Middle frontal gyrus (tissue), 1 donor: ENCODE data around the gene TOM1L2.

Source experiments
- DNase-seq: peaks from one replicate; pipeline ENCODE4 v3.0.0-alpha.2; 2015; ENCODE audit warnings: low spot score; ENCODE audit errors: extremely low spot score

The TOM1L2 gene

DNA sequence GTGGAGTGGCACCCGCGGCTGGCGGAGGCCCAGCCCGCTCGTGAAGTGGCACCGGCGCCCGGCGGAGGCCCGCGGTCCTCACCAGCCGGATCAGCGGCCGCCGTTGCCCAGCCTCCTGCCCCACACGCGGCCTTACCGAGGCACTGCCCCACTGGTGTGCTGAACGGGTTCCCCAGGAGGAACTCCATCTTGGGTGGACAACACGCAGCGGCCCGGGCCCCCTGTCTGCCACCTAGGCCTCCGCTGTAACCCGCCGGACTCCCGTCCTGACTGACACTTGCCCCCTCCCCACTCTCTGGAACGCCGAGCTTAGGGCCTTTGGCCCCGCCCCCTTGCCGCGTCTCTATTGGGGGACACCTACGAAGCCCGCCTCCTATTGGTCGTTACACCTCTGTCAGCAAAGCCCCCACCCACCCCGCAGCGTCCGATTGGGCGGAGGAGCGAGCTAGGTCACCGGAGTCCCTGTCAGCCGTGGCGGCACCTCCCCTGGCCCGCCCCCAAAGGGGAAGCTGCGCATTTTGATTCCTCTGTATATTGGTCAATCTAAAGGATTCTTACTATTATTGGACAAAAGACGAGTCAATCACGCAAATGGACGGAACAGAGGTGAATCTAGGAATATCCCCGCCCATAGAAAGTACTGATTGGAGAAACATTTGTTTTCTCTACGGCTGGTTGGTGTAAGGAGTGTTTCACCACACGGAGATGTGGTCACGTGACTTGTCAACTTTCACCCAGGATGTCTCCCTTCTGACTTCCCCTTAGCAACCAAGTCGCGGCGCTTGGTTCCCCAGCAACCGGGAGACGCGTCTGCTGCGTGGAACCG, at the start of gene TOM1L2, which contains the start of gene DRC3:
Gene TOM1L2 (minus strand): TSS at position 275 of the 826 bp plus-strand sequence. CDS start 87 bp downstream, at position 188.
Gene DRC3 (plus strand): TSS at position 737 of the 826 bp plus-strand sequence. CDS start 4,737 bp downstream, outside the sequence.
- peak; percentile 100 for DNase-seq

DNA sequence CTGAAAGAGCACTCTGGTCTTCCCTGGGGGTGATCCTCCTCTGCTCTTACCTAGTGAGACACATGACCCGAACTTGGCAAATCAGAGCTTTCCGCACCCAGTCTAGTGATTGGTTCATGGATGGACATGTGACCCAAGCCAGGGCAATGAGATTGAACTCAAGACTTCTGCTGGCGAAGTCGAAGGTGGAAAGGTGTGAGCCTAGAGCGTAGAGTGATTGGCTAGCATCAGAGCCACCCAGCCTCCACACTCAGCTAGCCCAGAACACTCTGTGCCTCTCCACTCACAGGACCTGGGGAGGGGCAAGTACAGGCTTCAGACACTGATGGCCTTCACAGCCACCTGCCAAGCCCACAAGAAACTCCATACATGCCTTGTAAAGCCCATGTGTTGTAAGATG, 49.2 kb upstream of the TOM1L2 start:
- no peak for DNase-seq

DNA sequence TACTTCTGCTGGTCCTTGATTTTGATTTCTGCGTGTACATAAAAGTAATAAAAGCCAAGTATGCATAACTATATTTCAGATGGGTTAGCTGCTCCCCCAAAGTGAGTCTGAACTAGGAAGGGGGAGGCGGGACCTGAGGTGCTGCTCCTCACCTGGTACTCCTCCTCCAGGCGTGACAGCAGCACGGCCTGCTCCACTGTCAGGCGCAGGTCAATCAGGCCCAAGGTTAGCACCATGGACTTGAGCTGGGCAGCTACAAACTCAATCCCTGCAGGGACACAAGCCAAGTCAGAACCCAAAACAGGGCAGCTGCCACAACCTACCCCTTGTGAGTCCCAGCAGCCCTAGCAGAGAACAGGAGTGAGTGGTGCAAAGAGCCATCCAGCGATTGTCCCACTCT, 48.8 kb upstream of the TOM1L2 start:
- DNase-seq, result no peak

DNA sequence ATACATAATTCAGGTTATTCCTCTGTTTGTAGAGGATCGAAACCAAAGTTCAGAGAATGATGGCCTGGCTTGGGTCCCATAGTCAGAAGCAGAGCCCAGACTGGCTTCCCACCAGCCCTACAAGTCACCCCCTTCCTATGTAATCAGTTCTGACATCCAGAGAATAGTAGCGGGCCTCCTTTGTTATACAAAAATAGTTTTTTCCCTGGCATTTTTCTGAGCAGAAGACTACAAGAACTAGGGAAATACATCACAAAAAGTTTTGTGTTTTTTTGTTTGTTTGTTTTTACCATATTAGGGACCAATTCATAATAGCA, 47.6 kb upstream of the TOM1L2 start:
- no peak for DNase-seq

DNA sequence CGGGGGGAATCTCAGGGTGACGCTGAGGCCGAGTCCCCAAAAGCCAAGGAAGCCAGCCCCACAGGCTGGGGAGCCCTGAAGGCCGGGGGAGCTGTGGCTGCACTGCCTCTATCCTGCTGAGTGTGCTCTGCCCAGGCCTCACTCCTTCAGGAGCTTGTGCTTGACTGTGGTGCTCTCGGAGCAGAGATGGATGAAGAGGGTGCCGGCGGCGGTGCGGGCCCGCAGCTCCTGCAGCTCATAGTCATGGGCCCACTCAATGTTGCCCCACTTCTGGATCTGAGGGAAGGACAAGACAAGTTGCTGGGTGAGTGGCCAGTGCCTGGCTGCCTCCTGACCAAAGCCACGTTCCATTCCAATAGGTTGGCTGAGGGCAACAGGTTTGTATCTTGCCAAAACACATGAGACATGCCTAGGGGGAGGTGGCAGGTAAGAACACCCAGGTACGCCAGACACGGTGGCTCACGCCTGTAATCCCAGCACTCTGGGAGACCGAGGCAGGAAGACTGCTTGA, 46.3 kb upstream of the TOM1L2 start:
- DNase-seq, result no peak

DNA sequence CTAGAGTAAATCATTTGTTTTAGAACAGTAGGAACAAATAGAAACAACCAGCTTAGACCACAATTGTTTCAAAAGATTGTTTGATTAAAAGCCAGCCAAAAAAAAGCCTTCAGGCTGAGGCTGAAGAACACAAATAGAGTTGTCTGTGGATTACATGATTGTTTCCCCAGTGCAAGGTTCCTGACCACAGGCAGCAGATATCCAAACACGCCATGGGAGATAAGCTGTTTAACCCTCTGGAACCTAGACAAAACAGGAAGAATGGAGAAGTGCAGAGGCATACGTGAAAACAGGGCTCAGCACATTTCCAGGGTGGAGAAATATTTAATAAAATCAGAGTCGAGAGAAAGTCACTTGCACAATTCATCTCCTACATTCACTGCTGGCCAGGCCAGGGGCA, 45.8 kb upstream of the TOM1L2 start:
- DNase-seq, result no peak

DNA sequence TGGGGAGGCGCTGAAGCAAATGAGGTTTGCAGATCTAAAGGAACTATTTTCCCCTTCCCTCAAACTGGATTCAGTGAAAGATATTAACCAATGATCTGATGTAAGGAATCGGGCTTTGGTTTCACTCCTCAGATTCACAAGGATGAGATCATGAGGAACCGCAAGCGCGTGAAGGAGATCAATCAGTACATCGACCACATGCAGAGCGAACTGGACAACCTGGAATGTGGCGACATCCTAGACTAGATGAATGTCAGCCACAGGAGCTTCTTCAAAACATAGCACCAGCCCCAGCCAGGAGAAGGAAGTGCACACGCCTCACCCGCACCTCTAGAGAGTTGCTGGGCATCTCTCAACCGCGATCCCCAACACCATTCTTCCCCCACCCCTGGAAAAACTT, 44.2 kb upstream of the TOM1L2 start:
- DNase-seq, result no peak

DNA sequence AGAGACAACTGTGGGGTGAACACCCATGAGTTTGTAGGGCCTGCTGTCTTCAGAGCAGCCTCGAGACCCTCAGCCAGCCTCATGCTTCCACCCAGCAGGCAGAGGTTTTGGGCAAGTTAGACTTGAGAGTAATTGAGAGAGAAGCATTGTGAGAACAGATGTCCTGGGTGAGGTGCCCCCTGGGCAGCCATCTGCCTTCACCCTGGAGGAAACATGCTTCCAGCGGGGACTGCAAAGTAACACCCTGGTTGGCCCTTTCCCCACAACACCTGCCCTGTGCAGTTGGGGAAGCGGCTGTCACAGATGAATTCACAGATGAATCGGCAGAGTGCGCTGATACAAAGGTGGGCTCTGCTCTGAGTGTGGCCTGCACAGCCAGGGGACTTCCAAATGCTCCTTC, 43.4 kb upstream of the TOM1L2 start:
- DNase-seq, result no peak

DNA sequence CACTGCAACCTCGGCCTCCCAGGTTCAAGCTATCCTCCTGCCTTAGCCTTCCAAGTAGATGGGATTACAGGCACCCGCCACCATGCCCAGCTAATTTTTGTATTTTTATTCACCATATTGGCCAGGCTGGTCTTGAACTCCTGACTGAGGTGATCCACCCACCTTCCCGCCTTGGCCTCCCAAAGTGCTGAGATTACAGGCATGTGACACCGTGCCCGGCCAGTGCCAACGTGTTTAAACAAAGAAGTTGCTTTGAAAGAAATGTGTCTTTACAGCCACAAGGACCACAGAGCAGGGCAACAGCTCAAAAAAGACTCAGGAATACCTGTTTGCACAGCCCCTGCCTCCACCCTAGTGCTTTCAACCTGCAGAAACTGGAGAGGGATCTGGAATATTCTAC, 41.8 kb upstream of the TOM1L2 start:
- no peak for DNase-seq

DNA sequence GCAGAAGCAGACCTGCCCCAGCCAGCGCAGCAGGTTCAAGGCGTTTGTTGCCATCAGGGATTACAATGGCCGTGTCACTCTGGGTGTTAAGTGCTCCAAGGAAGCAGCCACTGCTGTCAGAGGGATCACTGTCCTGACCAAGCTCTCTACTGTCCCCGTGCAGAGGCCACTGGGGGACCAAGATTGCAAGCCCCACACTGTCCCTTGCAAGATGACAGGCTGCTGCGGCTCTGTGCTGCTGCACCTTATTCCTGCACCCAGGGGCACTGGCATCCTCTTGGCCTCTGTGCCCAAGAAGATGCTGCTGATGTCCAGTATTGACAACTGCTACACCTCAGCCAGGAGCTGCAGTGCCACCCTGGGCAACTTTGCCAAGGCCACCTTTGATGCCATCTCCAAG, 39.1 kb upstream of the TOM1L2 start:
- no peak for DNase-seq

DNA sequence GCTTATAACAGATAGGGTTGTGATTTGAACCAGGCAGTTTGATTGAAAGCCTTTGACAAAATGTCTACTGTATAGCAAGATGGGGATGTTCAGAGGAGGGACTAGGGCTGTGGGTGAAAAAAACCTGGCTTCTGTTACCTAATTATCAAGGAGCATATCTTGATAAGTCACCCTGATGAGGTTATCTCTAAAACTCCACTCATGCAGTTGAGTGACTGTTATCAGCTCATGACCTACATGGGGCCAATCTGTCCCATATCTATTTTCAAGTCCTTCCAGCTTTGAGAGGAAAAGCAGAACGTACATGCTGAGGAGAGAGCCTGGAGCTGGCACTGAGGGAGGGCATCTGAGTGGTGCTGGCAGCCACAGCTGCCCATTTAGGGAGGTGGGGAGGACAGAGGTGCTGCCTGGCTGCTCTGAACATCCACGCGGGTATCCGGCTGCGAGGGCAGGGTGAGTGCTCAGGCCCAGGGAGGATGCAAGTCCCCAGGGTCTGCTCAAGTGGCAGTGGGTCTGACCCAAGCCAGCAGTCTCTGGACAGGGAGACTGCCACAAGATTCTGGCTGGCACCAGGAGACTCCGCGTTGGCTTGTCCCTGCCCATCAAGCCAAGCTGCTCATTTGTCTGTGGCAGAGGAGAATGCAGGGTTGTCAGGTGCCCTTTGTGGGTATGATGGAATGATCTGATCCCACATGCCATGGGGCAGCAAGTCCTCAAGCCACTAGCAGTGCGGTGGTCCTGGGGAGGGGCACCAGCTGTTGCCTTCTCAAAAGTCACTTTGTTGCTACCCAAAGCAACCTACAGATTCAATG, 37.6 kb upstream of the TOM1L2 start:
- DNase-seq, result no peak

DNA sequence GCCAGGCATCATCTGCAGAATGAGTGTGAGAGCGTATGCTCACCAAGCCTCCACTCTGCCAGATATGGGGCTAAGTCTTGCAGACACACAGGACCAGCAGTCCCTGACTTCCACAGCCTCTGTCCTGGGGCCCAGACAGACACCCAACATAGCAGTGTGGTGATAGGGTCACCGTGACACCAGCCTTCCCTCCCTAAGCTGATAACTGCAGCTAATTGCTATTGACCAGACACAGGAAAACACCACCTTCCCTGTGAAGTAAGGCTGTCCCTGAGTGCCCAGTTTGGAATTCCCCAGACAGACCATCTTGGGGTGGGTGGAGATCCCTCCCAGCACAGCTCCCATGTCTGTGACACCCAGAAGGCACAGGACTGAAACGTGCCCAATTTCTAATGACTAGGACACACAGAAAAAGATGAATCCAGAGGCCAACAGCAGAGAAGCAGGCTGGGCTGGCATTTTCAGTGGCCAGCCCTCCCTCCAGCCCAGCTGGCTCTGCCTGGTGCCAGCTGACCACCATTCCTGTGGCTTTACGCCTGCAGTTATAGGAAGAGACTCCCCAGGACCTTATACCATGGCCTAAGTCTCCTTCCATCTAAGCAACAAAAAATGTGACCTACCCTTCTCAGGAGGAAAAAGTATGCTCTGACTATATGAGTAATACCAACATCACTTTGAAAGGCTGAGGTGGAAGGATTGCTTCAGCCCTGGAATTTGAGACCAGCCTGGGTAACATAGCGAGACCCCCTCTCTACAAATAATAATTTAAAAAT, 36.5 kb upstream of the TOM1L2 start:
- no peak for DNase-seq

DNA sequence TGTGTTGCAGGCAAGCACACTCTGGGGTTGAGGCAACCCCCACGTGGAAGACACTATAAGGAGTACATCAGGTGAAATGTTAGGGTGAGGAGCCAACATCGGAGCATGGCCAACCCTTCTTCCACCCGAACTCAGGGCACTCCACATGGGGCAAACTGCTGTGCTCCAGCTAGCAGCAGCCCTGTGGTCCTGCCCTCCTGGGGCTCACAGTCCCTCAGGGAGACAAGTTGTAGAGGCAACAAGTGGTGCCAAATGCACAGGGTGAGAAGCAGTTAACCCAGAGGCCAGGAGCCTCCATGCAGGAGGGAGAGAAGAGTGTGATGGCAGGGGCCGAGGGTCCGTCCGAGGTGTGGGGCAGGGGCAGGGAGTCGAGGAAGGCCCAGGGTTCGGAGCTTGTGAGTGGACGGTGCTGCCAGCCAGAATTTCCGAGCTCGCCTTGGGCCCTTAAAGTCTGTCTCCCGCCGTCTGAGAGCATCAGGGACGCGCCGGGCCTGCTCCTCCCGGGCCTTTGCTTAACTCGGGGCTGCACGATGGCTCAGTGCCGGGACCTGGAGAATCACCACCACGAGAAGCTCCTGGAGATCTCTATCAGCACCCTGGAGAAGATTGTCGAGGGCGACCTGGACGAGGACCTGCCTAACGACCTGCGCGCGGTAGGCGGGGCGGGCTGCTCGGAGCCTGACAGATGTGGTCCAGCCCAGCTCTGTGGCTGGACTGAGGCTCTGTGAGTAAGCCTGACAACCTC, 34.5 kb upstream of the TOM1L2 start:
- DNase-seq, result no peak

DNA sequence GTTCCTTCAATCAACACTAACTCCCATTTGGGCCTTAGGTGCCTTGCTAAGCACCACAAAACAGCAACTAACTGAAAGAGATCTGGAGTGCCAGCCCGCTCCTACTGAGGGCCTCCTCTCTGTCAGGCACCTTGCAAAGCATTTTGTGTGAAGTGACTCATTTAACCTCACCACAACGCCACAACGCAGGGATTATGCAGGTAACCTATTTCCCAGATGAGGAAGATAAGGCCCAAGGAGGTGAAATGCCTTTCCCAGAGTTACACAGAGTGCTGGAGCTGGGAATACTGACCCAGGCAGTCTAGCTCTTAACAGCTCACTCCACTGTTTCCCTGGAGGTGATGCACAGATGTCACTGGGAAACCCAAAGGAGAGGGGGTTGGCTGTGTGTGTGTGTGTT, 33.3 kb upstream of the TOM1L2 start:
- DNase-seq, result no peak

DNA sequence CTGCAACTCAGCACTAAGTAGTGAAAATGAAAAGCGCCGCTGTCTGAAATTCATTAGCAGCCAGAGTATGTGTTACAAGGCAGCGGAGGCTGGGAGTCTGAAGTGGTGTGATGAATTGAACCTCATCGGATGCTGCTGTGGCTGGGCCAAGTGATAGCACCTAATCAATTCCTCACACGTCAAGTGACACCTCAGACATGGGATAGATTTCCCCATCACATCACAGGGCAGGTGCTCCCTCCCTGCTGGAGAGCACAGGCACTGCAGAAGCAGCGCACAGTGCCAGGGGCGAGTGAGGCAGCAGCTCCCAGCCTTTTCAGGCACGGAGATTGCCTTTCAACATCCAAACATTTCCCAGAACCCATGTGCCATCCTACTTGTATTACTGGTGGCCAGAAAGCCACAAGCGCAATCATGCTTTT, 32.7 kb upstream of the TOM1L2 start:
- no peak for DNase-seq

DNA sequence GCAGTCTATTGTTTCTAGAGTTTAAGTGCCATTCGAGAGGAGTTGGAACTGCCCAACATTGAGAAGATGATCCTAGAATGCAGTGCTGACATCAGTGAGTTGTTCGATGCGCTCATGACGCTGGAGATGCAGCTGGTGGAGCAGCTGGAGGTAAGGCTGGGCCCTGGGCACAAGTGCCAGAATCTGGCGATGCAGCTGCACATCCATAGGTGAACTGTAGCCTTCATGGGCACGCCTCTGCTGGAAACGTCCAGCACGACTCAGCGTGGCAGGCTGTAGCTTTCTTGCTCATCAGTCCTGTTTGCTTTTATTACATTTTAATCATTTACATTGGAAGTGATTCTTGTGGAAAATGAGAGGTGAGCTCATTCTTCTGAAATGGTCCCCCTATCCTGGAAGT, 32.1 kb upstream of the TOM1L2 start:
- no peak for DNase-seq

DNA sequence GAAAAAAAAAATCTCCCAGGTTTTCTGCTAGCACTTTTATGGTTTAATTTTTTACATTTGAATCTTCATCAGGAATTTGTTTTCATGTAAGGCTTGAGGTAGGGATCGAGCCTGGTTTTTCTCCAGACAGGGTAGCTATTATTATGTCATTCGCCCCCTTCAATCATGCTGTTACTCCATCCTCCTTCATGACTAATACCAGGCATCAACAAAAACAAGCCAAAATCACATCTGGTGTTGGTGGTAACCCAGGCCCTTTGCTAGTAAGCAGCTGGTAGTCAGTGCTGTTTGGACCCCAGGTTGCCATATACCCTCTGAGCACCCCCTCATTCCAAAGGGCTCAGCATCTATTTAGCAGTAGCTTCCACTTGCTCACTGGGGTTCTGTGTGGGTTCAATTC, 30.0 kb upstream of the TOM1L2 start:
- no peak for DNase-seq

DNA sequence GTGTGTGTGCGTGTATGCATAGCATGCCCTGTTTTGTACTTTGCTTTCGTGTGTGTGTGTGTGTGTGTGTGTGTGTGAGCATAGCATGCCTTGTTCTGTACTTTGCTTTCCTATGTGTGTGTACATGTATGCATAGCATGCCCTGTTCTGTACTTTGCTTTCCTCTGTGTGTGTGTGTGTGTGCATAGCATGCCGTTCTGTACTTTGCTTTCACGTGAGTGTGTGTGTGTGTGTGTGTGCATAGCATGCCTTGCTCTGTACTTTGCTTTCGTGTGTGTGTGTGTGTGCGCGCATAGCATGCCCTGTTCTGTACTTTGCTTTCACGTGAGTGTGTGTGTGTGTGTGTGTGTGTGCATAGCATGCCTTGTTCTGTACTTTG, 27.8 kb upstream of the TOM1L2 start:
- DNase-seq, result no peak

DNA sequence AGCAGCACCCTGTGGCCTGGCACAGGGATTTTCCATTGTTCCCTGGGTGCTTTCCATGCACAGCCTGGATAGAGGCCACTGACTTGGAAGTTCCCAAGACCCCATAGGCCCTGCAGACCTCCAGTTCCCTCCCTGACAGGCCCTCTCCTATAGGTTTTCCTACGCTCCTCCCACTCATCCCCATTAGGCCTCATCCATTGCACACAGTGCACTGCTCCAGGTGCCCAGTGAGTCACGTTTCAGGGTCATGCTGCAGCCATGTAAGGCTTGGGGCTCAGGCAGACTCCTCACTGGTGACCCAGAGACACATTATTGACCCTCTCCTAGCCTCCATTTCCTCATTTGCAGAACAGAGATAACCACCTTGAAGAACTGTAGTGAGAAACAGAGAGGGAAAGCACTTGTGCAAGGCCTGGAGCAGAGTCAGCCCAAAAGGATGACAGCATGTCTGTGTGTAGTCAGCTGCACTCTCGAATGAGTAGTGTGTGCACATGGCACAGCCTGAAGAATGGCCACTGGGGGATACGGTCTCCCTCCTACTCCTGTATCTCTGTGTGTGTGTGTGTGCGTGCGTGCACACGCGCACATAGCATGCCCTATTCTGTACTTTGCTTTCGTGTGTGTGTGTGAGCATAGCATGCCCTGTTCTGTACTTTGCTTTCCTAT, 27.3 kb upstream of the TOM1L2 start:
- DNase-seq, result no peak

DNA sequence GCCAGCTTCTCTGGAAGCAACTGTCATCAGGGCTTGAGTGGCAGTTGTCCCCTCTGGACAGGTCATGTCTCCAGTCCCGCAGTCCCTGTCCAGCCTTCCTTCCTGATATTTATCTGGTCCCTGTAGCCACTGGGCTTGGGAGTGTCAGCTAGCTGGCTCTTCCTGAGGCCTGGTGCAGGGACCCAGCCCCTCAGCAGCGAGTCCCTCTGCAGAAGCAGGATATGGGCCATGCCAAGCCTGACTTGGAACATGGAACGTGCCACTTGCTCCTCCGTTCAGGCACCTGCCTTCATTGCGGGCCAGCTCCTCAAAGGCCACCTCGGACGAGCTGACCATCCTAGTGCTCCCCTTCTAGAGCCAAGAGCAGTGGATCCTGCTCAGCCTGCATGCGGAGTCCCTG, 26.7 kb upstream of the TOM1L2 start:
- no peak for DNase-seq
